NCI-H1105 (cell line): ENCODE measurements around the gene DLG2.
"Not testable (repeated sequence)": the region's sequence is repeated elsewhere in the genome, so short reads cannot be mapped to it uniquely, and the experiment has no call there.

ENCODE experiments used
- DNase-seq: peaks from one replicate; lab custom pipeline; 2025; lab: John Stamatoyannopoulos, UW

DLG2 gene

DNA sequence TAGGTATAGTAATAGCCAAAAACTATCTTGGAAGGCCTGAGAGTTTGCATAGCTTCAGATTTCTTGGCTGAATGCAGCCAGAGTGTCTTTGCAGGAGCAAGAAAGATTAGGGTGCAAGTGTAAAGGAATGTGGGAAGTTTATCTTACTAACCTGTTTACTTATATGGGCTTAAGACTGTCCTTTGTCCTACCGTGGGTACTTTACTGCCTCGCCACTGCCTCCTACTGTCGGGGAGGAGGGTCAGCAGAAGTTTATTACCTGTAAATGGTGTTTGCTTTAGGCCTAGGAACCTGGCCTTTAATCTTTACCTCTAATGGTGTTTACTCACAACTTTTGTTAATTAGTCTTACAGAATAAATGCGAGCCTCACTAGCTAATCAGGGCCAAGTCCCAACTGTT lies 633.8 kb downstream of the DLG2 start:
- no peak for DNase-seq

GRCh38 chr11:84990141-84990540 lies 637.0 kb downstream of the DLG2 start:
- no peak for DNase-seq

DNA sequence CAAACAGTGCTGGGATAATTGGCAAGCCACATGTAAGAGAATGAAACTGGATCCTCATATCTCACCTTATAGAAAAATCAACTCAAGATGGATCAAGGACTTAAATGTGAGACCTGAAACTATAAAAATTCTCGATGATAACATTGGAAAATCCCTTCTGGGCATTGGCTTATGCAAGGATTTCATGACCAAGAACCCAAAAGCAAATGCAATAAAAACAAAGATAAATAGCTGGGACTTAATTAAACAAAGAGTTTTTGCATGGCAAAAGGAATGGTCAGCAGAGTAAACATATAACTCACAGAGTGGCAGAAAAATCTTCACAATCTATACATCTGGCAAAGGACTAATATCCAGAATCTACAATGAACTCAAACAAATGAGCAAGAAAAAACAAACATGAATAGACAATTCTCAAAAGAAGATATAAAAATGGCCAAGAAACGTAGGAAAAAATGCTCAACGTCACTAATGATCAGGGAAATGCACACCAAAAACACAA lies 639.4 kb downstream of the DLG2 start:
- DNase-seq, result not testable (repeated sequence)

DNA sequence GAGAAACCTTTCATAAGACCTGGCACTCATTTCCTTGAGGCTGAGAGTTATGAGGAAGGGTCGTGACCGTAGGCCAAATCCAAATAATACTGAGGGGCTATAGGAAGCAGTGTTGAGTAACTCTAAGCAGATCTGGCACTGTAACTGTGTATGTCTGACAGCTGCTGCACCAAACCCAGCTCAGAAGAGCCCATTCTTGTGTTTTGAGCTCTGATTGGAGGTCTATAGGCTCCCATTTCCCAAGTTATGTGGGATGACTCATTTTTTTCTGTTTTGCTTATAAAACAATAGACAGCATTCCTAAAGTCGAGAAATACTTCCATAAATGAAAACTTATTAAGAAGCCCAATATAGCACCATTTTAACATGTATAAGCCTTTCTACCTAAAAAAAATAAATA lies 645.8 kb downstream of the DLG2 start:
- DNase-seq, result no peak

GRCh38 chr11:84969103-84969502 lies 658.0 kb downstream of the DLG2 start:
- DNase-seq, result no peak

DNA sequence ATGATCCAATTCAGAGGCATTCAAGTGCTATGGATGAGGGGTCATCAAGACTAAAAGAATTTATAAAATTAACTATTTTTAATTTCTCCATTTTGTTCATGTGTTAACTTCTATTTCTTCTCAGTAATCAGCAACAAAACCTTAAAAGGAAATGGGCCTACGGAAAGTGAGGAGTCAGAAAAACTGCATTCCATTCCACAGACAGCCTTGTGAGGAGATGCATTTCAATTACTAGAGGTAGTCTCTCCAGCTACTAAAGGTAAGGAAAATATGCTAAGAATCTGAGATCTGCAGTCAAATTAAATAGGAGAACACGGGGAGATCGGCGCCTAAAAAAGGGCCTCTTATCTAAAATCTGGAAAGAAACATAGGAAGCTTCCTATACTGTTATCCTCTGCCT lies 661.7 kb downstream of the DLG2 start:
- no peak for DNase-seq

- DNase-seq, result no peak
Observed at GRCh38 chr11:84963240-84963639, 663.9 kb downstream of the DLG2 start.

DNA sequence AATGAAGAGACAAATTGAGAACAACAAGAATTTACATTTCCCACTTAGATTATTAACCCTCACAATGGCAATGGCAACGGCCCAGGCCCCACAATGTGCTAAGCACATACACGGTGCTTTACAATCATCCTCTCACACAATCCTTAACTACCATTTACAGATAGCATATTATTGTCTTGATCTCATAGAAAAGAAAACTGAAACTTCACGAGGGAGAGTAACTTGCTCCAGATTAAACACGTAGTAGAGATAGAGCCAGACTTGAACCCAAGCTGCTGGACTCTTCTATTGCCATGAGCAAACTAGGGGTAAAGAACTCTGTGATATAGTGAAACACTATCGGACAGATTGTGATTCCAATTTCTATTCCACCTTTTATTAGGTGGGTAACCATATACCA lies 665.1 kb downstream of the DLG2 start:
- DNase-seq, result no peak

DNA sequence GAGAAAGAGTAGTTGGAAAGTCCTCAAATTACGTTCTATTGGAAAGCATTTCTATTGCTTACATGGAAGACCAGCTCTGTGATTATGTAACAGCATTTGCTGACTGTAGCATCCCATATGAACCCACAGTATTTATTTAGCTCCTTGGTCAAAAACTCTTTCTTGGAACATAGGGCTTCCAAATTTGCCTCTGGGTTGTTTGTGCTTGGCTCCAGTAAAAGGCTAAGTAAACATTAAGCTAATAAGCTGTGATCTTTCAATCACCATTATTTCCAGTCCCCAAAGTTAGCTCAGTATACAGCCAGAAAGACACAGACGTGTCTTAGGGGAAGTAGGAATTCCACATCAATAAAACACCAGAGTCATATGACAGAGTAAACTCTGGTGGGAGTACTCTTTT lies 668.8 kb downstream of the DLG2 start:
- DNase-seq, result no peak

DNA sequence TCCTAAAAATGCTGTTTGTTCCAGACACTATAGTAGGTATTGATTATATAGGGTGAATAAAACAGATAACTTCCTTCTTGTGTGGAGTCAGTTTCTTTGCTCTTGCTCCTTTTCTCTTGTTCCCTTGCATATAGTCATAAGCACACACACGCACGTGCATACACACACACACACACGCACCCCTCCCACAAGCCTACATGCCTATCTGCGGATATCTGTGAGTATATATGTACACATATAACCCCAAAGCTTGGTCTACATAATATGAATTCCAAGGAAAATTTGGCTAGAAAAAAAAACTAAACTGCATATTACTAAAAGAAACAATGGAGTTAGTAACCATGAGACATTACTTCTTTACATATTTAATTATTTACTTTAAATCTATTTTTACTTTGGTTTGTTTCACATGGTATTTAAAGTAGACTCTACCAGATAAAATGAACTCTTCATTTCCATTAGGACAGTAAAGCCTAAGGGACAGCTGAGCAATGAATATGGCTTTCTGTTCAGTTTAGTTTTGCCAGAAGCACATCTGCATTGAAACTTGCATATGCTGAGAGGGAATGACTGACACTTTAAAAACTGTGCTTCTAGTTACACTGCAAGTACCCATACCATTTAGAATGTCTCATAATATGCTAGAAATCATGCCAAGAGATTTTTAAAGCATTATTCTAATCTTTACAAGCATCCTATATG lies 676.4 kb downstream of the DLG2 start:
- no peak for DNase-seq

DNA sequence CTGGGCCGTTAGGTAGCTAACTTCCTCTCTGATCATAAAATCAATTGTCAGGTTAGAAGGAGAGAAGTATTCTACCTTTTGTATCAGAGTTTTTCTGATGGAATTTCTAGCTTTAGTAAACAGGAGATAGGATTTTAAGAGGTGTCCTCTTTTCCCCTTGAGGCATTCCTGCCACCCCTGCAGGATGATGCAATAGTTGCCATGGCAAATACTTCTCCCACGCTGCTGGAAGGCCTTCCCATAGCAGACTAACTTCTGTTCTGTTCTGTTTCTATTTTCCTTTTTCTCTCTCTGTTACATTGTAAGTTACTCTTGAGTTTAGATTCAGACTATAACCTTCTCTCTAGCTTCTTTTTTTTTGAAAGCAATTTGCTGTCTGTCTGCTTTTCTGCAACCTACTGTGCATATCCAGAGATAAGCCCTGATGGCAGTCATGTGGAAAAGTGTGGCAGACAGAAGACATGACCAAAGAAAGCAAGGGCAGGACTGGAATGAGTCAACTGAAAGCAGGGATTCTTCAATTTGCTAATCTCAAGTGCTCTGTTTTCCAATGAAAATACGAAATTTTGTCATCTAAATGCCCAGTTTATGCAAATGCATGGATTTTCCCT lies 679.1 kb downstream of the DLG2 start:
- no peak for DNase-seq

GRCh38 chr11:84947070-84947469 lies 680.1 kb downstream of the DLG2 start:
- DNase-seq, result no peak

- DNase-seq, result no peak
Observed at GRCh38 chr11:84930863-84931262, 696.3 kb downstream of the DLG2 start.

DNA sequence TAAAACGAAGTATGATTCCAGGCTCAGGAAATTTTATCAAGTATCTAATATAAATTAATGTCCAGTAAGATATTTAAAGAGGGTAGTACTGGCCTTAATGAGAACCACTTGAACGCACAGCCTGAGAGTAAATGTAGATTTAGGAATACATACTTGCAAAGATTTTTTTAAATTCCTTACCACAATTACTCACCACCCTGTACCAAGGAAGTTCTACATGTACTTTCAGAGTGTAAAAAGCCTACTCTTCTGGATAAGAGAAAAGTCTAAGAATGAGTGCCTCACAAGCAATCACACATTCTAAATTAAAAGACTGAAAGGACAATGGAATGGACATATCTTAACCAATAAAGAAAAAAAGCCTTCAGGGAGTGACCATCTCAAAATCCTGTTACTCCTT lies 697.4 kb downstream of the DLG2 start:
- no peak for DNase-seq

- no peak for DNase-seq
Observed at GRCh38 chr11:84924154-84924692, 702.9 kb downstream of the DLG2 start.

- no peak for DNase-seq
Observed at GRCh38 chr11:84923489-84923888, 703.7 kb downstream of the DLG2 start.

DNA sequence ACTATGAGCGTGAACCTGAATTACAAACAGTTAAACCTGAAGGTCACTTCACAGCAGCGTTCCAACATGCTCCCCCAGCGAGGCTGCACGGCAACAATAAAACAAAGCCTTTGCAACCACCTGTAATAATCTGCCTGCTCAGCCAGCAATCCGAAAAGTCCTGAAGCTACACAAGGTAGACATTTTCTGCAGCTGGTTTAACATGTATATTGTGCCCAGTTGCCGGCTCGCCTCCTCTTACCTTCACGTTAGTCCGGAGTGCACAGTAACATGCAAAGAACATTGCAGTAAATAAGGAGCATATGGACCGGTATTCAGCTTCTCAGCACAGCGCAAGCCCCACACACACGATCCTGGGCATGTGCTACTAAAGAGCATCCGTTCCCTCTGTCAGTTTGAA lies 704.3 kb downstream of the DLG2 start:
- no peak for DNase-seq

GRCh38 chr11:84922212-84922805 lies 704.8 kb downstream of the DLG2 start:
- DNase-seq, result no peak

- DNase-seq, result no peak
Observed at GRCh38 chr11:84914511-84914910, 712.6 kb downstream of the DLG2 start.

GRCh38 chr11:84909740-84910139 lies 717.4 kb downstream of the DLG2 start:
- no peak for DNase-seq

DNA sequence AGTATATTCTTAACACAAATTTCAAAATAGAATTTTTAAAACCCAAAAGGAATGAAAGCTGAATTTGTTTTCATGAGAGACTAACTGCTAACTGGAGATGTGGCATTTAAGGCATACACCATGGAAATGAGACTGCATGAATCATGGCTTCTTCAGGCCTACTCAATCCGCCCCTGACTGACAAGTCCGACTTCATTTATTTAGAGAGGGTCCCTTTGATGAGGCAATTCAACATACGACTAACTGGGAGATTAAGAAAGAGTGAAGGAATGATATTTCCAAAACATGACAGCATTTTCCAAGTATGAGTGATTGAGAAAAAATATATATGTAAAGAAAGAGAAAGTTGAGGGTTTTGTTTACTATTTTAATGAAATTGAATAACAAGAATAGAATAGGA lies 720.1 kb downstream of the DLG2 start:
- no peak for DNase-seq

- no peak for DNase-seq
Observed at GRCh38 chr11:84905411-84905810, 721.7 kb downstream of the DLG2 start.

DNA sequence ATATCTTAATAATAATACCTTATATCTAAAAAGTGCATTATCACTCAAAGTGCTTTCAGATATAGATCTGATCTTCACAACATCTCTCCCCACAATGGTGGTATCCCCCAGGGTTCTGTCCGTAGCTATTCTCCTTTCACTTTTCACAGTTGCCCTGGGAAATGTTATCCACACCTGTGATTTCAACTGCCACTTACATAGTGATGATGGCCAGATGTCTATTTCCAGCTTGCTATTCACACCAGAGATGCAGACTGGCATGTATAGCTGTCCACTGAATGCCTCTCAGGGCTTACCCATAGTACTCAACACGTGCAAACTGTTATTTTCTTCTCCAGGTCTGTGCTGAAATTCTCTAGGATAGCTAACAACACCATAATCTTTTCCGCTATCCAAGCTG lies 724.7 kb downstream of the DLG2 start:
- DNase-seq, result no peak
